ENCODE data around the gene PLEKHA4.
"Not testable (repeated sequence)": the region's sequence is repeated elsewhere in the genome, so short reads cannot be mapped to it uniquely, and the experiment has no call there.

DNA sequence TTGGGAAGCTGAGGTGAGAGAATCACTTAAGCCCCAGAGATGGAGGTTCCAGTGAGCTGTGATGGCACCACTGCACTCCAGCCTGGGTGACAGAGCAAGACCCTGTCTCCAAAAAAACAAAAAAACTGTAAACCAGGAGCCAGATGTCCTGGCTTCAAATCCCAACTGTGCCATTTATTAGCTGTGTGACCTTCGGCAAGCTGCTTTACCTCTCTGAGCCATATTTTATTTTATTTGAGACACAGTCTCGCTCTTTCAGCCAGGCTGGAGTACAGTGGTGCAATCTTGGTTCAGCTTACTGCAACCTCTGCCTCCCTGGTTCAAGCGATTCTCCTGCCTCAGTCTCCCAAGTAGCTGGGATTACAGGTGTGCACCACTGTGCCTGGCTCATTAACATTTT is 21.8 kb downstream of the PLEKHA4 start:
- TF ChIP-seq POLR2AphosphoS5 (IDR thresholded peaks at IDR 0.05; ENCODE audit: borderline replicate concordance, low read depth, low read length); EZH2 (IDR thresholded peaks at IDR 0.05); FOXP2 (optimal IDR thresholded peaks at IDR 0.05; ENCODE audit: control extremely low read depth, extremely low read length, insufficient read depth): not testable (repeated sequence)
